ENCODE data around the gene CELSR1. TPM values are rescaled to one million over a fixed set of nuclear protein-coding genes. Genes with fewer than 3 reads are reported as not detected.

CELSR1 gene
- polyA plus RNA-seq, 3 donors, result 25.6 to 29.4 (median 29.4) TPM

DNA sequence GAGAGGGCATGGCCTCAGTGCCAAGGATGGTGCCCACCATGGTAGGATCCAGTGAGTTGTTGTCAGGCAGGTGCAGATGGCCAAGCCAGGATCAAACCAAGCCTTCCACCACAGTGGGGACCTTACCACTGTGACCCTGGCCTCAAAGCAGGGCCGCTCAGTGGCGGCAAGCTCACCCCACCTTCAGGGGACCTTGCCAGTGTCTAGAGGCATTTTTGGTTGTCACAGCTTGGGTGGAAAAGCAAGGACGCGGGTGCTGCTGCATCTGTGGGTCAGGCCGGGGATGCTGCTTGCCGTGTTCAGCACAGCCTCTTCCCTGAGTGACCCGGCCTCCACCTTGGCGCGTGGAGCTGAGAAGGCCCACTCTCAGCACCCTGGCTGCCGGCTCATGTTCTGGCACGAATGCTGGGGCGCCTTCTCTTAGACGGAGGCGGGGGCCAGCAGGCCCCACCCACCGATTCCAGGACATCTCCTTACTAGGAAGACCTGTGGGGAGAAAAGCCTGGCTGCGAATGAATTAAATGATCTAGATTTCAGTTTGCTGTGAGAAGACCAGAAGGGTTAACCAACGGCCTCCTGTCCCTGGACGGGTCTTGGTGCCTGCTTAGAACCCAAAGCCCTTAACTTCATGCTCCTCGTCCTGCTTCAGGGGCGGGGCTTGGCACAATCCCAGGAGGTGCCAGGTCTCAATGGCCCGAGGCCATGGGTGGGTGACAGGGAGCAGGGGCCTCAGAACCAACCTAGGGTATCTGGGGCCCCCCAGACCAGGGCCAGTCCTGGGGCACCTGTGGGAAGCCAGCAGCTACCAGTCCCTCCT lies 183.0 kb downstream of the CELSR1 start:
- DNase-seq, result no peak

- DNase-seq, result no peak
Measured at GRCh38 chr22:46353483-46354105, 183.8 kb downstream of the CELSR1 start.

DNA sequence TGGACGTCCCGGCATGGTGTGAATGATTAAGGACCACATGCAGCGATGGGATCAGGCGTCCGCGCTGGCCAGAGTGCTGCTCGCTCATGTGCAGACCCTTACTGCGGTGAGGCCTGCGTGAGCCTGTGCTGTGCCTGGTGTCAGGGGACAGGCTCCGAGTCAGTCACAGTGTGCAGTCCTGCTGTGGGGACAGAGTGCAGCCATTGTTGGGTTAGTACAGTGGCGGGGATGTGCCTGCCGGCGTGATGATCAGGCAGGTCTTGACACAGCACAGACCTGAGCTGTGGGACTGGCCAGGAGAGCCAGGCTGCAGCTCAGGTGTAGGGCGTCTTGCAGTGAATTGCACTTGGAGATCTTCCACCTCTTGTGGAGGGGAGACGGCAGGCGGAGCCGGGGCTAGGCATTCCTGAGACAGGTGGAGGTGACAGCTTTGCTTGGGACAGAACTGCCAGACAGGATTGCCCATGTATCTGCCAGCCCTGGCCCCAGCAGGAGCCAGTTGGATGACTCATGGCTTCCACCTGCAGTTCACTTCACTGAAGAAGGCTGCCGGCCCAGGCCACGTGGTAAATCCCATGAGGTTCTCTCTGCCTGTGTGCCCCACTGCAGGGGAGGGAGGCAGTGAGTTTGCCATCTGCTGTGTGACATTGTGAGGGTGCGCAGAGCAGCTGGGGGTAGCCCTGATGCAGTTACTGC lies 184.6 kb downstream of the CELSR1 start:
- no peak for DNase-seq

DNA sequence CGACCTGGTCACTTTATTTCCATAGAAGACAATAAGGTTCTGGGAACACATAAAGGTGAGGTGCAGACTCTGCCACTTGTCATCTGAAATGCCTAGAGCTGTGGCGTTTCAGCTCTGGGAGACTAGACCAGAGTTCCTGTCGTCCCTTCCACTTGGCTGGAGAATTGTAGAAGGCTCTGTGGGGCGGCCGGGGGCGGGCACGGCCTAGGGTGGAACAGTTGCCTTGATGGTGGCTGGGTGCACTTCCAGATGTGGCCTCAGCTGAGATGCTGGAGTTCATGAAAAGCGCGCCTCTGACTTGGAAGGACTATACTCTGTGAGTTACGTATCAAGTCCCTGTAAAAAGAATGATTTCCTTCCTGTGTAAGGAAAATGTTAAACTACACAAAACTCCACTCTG lies 185.1 kb downstream of the CELSR1 start:
- no peak for DNase-seq

DNA sequence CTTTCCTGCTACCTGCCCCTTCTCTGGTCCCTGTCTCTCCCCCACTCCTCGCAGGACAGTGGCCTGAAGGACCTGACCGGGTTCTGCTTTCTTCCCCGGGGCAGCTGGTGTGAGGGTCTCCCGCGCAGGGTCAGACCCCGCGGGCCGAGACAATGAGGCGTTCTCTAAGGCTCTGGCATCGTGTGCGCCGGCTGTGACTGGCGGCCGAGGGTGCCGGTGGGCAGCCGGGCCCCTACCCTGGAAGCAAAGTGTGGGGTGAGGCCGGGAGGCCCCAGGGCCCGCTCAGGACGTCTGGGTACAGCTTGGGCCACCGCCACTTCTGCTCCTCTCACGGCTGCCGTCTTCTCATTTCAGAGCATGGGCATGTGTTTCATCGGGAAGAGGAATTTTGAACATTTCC lies 185.7 kb downstream of the CELSR1 start:
- no peak for DNase-seq

GRCh38 chr22:46351131-46351735 lies 186.2 kb downstream of the CELSR1 start:
- DNase-seq, result no peak

DNA sequence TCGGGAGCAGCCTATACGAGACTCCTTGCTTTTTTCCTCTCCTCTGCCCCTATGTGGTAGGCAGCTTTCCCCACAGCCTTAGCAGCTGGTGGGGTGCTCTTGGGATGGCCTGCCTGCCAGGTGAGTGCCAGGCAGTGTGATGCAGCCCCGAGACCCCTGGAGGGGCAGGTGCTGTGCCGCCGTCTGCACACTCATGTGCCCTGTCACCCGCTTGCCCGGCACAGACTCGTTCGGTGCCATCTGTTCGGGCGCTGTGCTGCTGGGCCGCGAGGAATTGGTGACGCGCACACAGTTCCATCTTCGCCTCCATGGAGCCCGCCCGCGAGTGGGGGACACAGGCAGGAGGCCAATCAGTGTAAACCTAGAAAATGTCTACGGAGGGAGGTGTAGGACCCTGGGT lies 186.8 kb downstream of the CELSR1 start:
- DNase-seq, result no peak

DNA sequence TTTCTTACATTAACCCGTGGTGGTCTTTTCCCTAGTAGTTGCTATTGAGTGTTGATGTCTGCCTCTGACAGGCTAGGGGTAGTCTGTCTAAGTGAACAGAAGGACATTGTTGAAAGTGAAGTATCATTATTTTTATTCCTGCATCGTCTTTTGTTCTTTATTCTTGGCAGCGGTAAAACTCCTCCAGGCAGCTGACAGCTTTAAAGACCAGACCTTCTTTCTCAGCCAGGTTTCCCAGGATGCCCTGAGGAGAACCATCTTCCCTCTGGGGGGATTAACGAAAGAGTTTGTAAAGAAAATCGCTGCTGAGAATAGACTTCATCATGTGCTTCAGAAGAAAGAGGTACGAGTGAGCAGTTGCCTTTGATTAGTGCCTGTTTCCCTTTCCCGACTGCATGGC lies 187.3 kb downstream of the CELSR1 start:
- DNase-seq, result no peak

- no peak for DNase-seq
Measured at GRCh38 chr22:46349681-46350080, 187.7 kb downstream of the CELSR1 start.

- DNase-seq, result no peak
Measured at GRCh38 chr22:46349238-46349637, 188.2 kb downstream of the CELSR1 start.

DNA sequence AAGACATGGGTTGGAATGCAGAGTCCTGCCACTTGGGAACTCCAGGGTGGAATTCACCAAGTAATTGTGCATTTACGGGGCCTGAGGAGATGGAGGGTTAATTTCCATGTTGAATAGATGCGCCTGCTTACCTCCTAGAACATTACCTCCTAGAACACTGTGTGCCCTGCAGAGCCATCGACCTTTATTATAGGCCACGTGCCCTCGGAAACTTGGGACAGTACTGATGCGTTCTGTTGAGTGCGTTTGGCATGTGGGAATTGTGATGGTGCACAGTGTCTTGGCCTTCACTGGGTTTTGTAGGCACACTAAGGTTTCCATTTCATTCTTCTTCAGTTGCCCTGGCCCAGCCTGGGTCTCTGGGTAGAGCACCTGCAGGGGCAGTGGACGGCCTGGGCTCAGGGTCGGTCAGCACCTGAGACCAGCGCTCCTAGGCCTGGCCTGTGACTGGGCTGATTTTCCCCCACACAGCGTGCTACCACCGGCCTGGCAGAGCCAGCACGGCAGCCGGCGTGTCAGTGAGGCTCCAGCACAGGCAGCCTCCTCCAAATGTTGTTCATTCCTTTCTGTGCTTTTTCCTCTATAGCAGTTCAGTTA lies 189.2 kb downstream of the CELSR1 start:
- no peak for DNase-seq

- no peak for DNase-seq
Measured at GRCh38 chr22:46347646-46348045, 189.8 kb downstream of the CELSR1 start.

DNA sequence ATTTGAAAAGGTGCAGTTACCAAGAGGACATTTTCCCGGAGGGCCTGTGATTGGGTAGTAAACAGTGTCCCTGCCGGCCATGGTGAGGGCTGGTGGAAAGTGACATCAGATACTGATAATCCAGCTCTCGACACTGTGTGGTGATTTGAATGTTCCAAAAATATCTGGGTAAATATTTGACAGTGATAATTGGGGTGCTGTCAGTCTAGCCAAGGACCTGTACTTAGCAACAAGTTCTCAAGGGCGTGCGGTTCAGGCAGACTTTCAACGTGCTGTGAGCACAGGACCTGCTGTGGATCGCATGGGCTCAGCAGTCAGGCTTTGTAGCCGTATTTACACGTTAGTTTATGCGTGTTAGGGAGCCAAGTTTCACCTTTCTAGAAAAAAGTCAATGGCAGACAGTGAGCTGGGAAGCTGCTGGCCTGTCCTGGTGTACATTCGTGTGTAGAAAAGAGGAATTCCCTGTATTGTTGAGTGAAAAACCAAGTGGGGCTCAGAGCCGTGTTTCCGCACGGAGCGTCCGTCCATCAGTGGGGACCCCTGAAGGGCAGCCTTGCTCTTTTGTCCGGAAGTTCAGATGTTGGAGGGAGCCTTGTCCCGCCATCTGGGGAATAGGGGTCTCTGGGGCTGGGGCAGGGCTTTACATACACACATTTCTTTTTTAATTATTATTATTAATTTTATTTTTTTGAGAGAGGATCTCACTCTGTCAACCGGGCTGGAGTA lies 190.6 kb downstream of the CELSR1 start:
- no peak for DNase-seq

- no peak for DNase-seq
Measured at GRCh38 chr22:46340676-46341075, 196.7 kb downstream of the CELSR1 start.

- DNase-seq, result no peak
Measured at GRCh38 chr22:46339956-46340355, 197.5 kb downstream of the CELSR1 start.

DNA sequence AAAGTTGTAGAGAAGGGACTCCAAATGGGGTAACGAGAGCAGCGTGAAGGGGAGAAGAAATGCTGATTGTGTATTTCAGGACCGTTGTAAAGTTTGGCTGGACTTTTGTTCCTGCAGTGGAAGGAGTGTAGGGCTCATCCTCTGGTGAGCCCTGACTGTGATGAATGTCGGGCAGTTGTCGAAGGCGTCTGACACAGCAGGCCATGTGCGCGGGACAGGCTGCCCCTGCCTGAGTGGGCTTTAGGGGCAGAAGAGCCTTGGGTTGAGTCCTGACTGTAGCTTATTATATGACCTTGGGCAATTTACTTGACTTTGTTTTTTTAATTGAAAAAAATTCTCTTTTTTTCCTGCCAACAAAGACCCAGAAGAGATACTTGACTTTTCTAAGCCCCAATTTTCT lies 198.8 kb downstream of the CELSR1 start:
- DNase-seq, result no peak

- no peak for DNase-seq
Measured at GRCh38 chr22:46337870-46338269, 199.6 kb downstream of the CELSR1 start.

DNA sequence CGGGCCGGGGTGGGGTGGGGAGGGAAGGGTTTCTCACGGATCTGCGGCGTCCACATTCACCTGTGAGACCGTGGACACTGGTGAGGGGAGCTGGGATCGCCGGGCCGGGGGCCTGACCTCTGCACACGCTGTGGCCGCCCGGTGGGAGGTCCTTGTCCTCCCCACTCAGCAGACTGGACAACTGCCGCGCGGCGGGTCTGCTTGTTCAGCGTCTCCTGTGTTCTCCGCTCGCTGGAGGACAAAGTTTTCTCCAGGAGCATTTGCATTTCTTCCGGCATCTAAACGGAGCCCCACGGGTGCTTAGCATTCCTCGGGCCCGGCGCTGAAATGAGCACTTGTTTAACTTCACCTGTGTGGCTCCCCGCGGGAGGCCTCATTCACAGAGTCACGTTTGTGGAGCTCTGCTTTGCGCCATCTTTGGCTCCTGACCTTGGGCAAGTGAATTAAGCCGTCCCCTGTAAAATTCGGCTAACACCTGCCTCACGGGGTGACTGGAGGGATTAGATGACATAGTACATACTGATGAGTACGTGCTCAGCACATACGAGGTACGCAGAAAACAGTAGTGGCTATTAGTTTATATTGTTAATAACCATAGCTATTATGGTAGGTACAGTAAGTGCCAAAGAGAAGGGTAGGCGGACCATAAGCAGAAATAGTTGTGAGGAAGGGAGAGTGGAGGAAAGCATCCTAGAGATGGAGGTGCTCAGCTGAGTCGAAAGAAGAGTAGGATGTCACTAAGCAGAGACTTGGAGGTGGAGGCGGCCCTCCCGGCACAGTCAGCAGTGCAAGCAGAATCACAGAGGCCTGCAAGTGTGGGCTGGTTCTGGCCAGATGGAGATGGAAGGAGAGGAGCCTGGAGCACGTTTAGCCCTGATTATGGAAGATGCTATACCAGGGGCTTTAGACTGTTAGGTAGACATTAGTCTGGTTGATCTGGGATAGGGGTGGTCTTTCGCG lies 201.0 kb downstream of the CELSR1 start:
- DNase-seq, result peak; percentile 17

DNA sequence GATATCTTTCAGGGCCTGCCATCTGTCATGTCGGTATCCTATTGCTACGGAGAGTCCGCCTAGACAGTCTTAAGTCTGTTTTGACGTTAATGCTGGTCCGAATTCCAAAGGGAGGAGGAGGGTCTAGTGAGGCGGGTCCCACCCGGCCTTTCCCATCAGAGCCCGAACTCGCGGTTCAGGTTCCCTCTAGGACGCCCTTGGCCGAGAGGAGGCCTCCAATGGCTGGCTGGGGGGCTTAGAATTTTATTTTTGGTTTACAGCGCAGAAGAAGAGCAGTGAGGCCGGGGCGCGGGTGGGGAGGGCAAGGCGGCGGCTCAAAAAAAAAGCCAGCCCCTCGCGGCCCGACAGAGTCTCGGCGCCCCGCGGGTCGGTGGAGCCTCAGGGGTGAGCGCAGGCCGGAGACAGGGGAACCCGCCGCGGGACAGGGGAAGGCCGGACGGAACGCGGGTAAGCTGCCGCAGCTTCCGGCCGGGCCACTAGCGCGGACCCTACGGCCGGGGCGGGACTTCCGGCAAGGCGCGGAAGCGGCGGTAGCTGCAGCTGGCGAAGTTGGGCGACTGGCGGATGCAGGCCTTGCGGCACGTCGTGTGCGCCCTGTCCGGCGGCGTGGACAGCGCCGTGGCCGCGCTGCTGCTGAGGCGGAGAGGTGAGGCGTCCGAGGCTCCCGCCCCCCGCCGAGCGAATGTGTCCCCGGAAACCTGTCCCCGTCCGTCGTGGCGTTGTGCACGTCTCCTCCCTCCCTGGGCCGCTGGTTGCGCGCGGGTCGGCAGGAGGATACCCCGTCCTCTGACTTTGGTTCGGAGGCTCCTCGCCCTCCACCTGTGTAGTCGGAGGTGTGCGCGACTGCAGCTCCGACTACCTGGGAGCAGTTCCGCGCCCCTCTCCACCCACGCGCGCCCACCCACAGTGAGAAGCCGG lies 202.0 kb downstream of the CELSR1 start, which contains the start of gene TRMU:
Gene TRMU, plus strand, starts transcription at position 514 of the 918 bp plus-strand sequence. Its CDS starts 51 bp downstream, at position 565.
- DNase-seq, result peak; percentile 86
